ENCODE results near the gene PRKD2.
A peak's percentile ranks its signal among the peaks of the same experiment; 100 is the strongest.
"Not testable (repeated sequence)": the region's sequence is repeated elsewhere in the genome, so short reads cannot be mapped to it uniquely, and the experiment has no call there.

Gene PRKD2

GRCh38 chr19:46717034-46717715, at the start of gene PRKD2:
TSS of gene PRKD2 (minus strand) at chr19:46717114. CDS start at chr19:46716370, 744 bp downstream.
- peak; percentile 97 for DNase-seq (ENCODE audit: low spot score)
- no peak for TF ChIP-seq CTCF (IDR thresholded peaks at IDR 0.05; ENCODE audit: extremely low read depth, missing control alignments)

GRCh38 chr19:46764817-46765291, 47.9 kb upstream of the PRKD2 start:
- no peak for DNase-seq (ENCODE audit: low spot score)
- TF ChIP-seq CTCF (IDR thresholded peaks at IDR 0.05; ENCODE audit: extremely low read depth, missing control alignments): no peak

GRCh38 chr19:46762245-46762890, 45.5 kb upstream of the PRKD2 start:
- no peak for TF ChIP-seq CTCF (IDR thresholded peaks at IDR 0.05; ENCODE audit: extremely low read depth, missing control alignments)
- no peak for DNase-seq (ENCODE audit: low spot score)

GRCh38 chr19:46761418-46761831, 44.5 kb upstream of the PRKD2 start:
- DNase-seq (ENCODE audit: low spot score): no peak
- TF ChIP-seq CTCF (IDR thresholded peaks at IDR 0.05; ENCODE audit: extremely low read depth, missing control alignments): no peak

- not testable (repeated sequence) for DNase-seq (ENCODE audit: low spot score)
Observed at GRCh38 chr19:46760897-46761296, 44.0 kb upstream of the PRKD2 start.

GRCh38 chr19:46760363-46760762, 43.4 kb upstream of the PRKD2 start:
- DNase-seq (ENCODE audit: low spot score): no peak
- no peak for TF ChIP-seq CTCF (IDR thresholded peaks at IDR 0.05; ENCODE audit: extremely low read depth, missing control alignments)

GRCh38 chr19:46759817-46760333, 43.0 kb upstream of the PRKD2 start:
- no peak for TF ChIP-seq CTCF (IDR thresholded peaks at IDR 0.05; ENCODE audit: extremely low read depth, missing control alignments)
- DNase-seq (ENCODE audit: low spot score): no peak
